Esophagus squamous epithelium (tissue), 5 donors: Measurements from ENCODE around the gene MRPL2. TPM values are rescaled to one million over a fixed set of nuclear protein-coding genes. Genes with fewer than 3 reads are reported as not detected.

ENCODE experiments used
- DNase-seq: peaks from one replicate; lab custom pipeline; 2025; lab: John Stamatoyannopoulos, UW
- H3K27ac ChIP-seq, 4 donors: fragments of 200-600 bp; sonication (generic); one replicate each; pipeline ENCODE4 v1.5.1; 2016 to 2019; ENCODE audit warnings: mild to moderate bottlenecking in 1 of 4
- H3K27me3 ChIP-seq, 4 donors: fragments of 200-600 bp; sonication (generic); 1 replicate in 3 of 4; 2 replicates in 1 of 4; pipeline versions ENCODE4 v1.5.1 to v1.6.0; 2017 to 2021; ENCODE audit warnings: antibody characterized with exemption in 1 of 4
- H3K36me3 ChIP-seq, 3 donors: fragments of 200-600 bp; sonication (generic); one replicate each; pipeline ENCODE4 v1.5.1; 2016 to 2019
- H3K4me1 ChIP-seq, 3 donors: fragments of 200-600 bp; sonication (generic); one replicate each; pipeline ENCODE4 v1.5.1; 2017 to 2019
- H3K4me3 ChIP-seq, 4 donors: fragments of 200-600 bp; sonication (generic); 1 replicate in 3 of 4; 2 replicates in 1 of 4; pipeline ENCODE4 v1.5.1; 2016 to 2019; ENCODE audit warnings: mild to moderate bottlenecking in 2 of 4, moderate library complexity in 1 of 4
- H3K9me3 ChIP-seq, 3 donors: fragments of 200-600 bp; sonication (generic); one replicate each; pipeline ENCODE4 v1.5.1; 2016 to 2019
- POLR2A ChIP-seq, 4 donors: fragments of 450-650 bp; IDR thresholded peaks; one replicate each; pipeline ENCODE4 v1.6.1; 2017; ENCODE audit warnings: antibody characterized with exemption in 4 of 4, mild to moderate bottlenecking in 4 of 4, moderate library complexity in 3 of 4
- WGBS, 2 donors: methylation state at CpG; one replicate each; pipeline ENCODE4 v1.1.5; 2018; 5-methylcytosine and 5-hydroxymethylcytosine counted together
- intact Hi-C: fragments of 100-400 bp; cut with DNase I; formaldehyde crosslinking; loops from one replicate; pipeline ENCODE4 v1.15.0; 2022
- total RNA-seq, 4 donors: library from RNA; depleted of rRNA; stranded (reverse); fragments of >200 nt; gene quantifications; one replicate each; pipeline ENCODE4 v1.1.0, GENCODE V29; 2016
- TF ChIP-seq, protein P1 (sequence below), 6 experiments: fragments of 450-650 bp in 4 of 6; fragments of 200-600 bp in 2 of 6; sonication (generic) in 2 of 6; IDR thresholded peaks; one replicate each; pipeline ENCODE4 v1.5.1; 2016 to 2019; ENCODE audit warnings: antibody characterized with exemption in 6 of 6, mild to moderate bottlenecking in 4 of 6, moderate library complexity in 4 of 6
- donor health status: DM: yes; HTN: yes; CAD: no.

Gene MRPL2
- total RNA-seq, 4 donors from 2014 or later, result 23.3 to 29.1 (median 24.5) TPM

DNA sequence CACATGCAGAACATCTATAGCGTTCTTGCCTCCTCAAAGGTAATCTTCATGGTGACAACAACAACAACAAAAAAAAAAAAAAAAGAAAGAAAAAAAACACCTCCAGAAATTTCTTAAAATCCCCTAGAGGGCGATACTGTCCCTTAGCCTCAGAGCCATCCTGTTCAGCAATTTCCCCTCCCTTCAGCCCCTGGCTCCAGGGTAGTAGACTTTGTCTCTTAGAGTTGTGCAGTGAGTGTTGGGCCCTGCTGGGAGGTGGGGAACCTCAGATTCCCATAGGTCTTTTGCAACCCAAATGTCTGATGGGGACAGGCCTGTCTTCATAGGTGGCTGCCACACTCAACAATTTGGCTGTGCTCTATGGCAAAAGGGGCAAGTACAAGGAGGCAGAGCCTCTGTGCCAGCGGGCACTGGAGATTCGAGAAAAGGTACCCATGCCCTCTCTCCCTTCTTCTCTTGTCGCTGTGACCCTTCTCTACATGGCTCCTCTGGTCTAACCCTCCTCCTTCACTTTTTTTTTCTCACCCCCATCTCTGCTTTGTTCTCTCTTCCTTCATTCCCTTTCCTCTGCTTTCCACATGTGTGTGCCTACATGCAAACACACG, 10.9 kb upstream of the MRPL2 start:
- intact Hi-C loops, result loop anchor here (5.0 kb wide), 2 partner anchors 57 to 72 kb away; no protein-coding TSS in a partner anchor
- no peak overlapping the region for H3K4me3 ChIP-seq
- H3K27ac ChIP-seq, result no peak overlapping the region
- no peak for DNase-seq
- 47 to 50% methylated on average over 6 of the region's 6 CpGs for WGBS, 2 donors
- no peak for TF ChIP-seq POLR2A (IDR thresholded peaks at IDR 0.05)
- TF ChIP-seq, protein P1, sequence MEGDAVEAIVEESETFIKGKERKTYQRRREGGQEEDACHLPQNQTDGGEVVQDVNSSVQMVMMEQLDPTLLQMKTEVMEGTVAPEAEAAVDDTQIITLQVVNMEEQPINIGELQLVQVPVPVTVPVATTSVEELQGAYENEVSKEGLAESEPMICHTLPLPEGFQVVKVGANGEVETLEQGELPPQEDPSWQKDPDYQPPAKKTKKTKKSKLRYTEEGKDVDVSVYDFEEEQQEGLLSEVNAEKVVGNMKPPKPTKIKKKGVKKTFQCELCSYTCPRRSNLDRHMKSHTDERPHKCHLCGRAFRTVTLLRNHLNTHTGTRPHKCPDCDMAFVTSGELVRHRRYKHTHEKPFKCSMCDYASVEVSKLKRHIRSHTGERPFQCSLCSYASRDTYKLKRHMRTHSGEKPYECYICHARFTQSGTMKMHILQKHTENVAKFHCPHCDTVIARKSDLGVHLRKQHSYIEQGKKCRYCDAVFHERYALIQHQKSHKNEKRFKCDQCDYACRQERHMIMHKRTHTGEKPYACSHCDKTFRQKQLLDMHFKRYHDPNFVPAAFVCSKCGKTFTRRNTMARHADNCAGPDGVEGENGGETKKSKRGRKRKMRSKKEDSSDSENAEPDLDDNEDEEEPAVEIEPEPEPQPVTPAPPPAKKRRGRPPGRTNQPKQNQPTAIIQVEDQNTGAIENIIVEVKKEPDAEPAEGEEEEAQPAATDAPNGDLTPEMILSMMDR (IDR thresholded peaks at IDR 0.05), result peak in 4 of 6 experiments; percentile 43 to 54 (median 48)
- no peaks in the 10 kb centered on the region for H3K9me3 ChIP-seq
- peaks cover 0 to 71% (median 0%) of the 10 kb centered on the region in 3 donors for H3K36me3 ChIP-seq
- H3K4me1 ChIP-seq, result peaks cover 0 to 7% (median 0%) of the 10 kb centered on the region in 3 donors
- no peaks in the 10 kb centered on the region for H3K27me3 ChIP-seq

DNA sequence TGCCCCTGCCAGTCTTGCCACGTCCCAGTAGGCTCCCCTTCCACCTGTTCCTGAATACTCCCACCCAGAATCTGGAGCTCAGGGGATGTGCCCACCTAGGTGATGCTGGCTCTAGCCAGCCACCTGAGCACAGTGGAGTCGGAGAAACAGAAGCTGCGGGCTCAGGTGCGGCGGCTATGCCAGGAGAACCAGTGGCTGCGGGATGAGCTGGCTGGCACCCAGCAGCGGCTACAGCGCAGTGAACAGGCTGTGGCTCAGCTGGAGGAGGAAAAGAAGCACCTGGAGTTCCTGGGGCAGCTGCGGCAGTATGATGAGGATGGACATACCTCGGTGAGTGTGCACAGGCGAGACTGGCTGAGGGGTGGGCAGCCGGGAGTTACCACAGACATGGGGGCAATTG, 3.6 kb upstream of the MRPL2 start:
- no peak overlapping the region for H3K27ac ChIP-seq
- TF ChIP-seq POLR2A (IDR thresholded peaks at IDR 0.05), result no peak
- TF ChIP-seq, protein P1 (IDR thresholded peaks at IDR 0.05), result no peak
- H3K36me3 ChIP-seq, result peaks cover 0 to 60% (median 0%) of the 10 kb centered on the region in 3 donors
- intact Hi-C loops, result loop anchor here (10.0 kb wide), 1 partner anchor 98 kb away; the partner anchor contains the start of gene GNMT
- peaks cover 12 to 30% (median 19%) of the 10 kb centered on the region in 3 donors for H3K4me1 ChIP-seq
- no peak overlapping the region for H3K4me3 ChIP-seq
- no peaks in the 10 kb centered on the region for H3K27me3 ChIP-seq
- H3K9me3 ChIP-seq, result no peaks in the 10 kb centered on the region
- WGBS, 2 donors, result 89 to 94% methylated on average over 7 to 12 of the region's 12 CpGs
- no peak for DNase-seq

DNA sequence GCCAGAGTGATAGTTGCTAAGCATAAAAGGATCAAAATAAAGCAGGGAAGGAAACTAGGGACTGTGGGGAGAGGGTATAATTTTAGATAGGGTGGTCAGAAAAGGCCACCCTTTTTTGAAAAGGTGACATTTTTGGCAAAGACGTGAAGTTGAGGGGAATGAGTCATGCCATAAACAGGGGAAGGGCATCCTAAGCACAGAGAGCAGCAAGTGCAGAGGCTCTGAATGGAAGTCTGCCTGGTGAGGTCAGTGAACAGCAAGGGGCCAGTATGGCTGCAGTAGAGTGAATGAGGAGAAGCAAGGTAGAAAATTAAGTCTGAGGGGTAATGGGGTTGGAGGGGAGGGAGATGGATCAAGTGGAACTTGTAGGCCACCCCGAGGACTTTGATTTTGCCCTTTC, 2.6 kb upstream of the MRPL2 start:
- Histone ChIP-seq H3K27me3 (no peaks in the 10 kb centered on the region), H3K9me3 (no peaks in the 10 kb centered on the region), H3K4me1 (peaks cover 12 to 37% (median 19%) of the 10 kb centered on the region in 3 donors), H3K4me3 (no peak overlapping the region), H3K36me3 (peaks cover 0 to 63% (median 0%) of the 10 kb centered on the region in 3 donors), H3K27ac (no peak overlapping the region)
- no peak for DNase-seq
- TF ChIP-seq, protein P1 (IDR thresholded peaks at IDR 0.05), result no peak
- TF ChIP-seq POLR2A (IDR thresholded peaks at IDR 0.05), result no peak
- WGBS, 2 donors, result 63 to 69% methylated on average over 2 of the region's 2 CpGs
- intact Hi-C loops, result loop anchor here (10.0 kb wide), 1 partner anchor 97 kb away; the partner anchor contains the start of gene GNMT

DNA sequence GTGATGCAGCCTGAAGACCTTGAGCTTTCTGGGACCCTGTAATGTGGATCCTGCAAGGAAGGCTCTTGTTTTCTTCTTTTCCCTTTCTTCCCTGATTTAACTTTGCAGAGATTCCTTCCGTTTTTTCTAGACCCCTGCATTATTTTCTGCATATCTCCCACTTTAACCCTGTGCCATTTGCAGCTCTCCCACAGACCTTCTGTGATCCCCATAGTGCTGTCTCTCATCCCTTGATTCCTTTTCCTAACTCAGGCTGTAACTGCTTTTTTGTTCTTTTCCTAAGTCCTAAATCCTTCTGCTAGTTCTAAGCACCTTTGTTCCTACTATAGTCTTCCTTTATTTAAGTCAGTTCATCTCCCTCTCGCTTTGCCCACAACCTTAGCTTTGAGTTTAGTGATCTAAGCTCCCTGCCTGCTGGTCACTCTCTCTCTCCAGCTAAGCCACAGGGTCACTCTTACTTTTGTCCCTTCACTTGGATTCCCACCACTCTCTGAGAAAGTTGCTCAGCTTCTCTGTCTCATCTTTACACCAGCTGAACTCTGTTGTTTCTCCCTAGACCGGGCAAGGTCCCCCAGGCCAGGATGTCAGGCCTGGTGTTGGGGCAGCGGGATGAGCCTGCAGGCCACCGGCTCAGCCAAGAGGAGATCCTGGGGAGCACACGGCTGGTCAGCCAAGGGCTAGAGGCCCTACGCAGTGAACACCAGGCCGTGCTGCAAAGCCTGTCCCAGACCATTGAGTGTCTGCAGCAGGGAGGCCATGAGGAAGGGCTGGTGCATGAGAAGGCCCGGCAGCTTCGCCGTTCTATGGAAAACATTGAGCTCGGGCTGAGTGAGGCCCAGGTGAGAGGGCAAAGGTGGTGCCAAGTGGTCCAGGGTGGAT, 1.8 kb upstream of the MRPL2 start:
- 79 to 84% methylated on average over 6 to 7 of the region's 12 CpGs for WGBS, 2 donors
- H3K27me3 ChIP-seq, result no peaks in the 10 kb centered on the region
- H3K36me3 ChIP-seq, result peaks cover 0 to 63% (median under 1%) of the 10 kb centered on the region in 3 donors
- peak overlapping the region in 2 of 4 donors; percentile 95 to 97 for H3K27ac ChIP-seq
- no peak for DNase-seq
- H3K4me3 ChIP-seq, result peak overlapping the region in 2 of 4 donors; percentile 87 to 97
- TF ChIP-seq, protein P1 (IDR thresholded peaks at IDR 0.05), result no peak
- H3K9me3 ChIP-seq, result no peaks in the 10 kb centered on the region
- peaks cover 12 to 37% (median 19%) of the 10 kb centered on the region in 3 donors for H3K4me1 ChIP-seq
- intact Hi-C loops, result loop anchor here (10.0 kb wide), 1 partner anchor 96 kb away; the partner anchor contains the start of gene GNMT
